Activated T-helper 1 cell treated with anti-CD3 and anti-CD28 coated beads, Interleukin-2, amount 50 U/mL, for 16 hours (primary cell): Measurements from ENCODE around the gene ZNF160.
"Not testable (repeated sequence)": the region's sequence is repeated elsewhere in the genome, so short reads cannot be mapped to it uniquely, and the experiment has no call there.

ENCODE experiments used
- DNase-seq, 2 donors: peaks; one replicate each; pipeline ENCODE4 v3.0.0-alpha.2; 2020; ENCODE audit warnings: low read depth in 1 of 2, low spot score in 1 of 2

Gene ZNF160

DNA sequence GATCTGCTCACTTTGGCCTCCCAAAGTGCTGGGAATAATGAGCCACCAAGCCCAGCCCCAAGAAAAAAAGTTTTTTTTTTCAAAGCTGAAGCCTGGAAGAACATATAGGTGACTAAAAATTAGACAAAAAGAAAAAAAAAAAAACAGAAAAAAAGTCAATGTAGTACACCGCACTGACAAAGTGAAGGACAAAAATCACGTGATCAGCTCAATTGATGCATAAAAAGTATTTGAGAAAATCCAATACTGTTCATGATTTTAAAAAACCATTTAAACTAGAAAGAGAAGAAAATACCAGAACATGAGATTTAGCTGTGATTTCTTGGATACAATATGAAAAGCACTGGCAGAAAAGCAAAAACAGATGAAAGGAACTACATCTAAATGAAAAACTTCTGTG lies 69.2 kb downstream of the ZNF160 start:
- no peak for DNase-seq

- DNase-seq: not testable (repeated sequence)
Observed at GRCh38 chr19:53028306-53028705, 74.9 kb downstream of the ZNF160 start.

DNA sequence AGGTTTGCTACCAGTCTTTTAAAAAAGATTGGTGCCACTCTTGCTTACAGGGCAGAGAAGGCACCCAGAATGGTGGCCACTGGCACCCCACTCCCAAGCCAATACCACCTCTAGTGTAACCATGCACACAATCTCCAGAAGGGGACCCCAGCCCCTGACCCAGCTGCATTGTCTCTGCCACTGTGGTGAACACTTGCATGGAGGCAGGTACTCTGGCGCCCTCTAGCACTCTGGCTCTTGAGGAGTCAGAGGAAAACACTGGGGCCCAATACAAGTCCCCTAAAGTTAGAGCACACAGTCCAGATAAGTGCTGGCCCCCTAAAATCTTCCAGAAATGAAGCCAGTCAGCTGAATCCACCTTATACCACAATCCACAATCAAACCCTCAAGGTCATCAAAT lies 83.5 kb downstream of the ZNF160 start:
- DNase-seq: no peak
